Measurements from ENCODE around the gene ZSWIM6. TPM values are rescaled to one million over a fixed set of nuclear protein-coding genes. Genes with fewer than 3 reads are reported as not detected.

The ZSWIM6 gene
- total and polyA plus RNA-seq, 2 experiments from 2014 or later: 3.9 to 6.0 TPM

GRCh38 chr5:61549530-61549929, 217.5 kb downstream of the ZSWIM6 start:
- H3K4me1 Mint-ChIP-seq: no peaks in the 10 kb centered on the region
- Histone ChIP-seq H3F3A (replicated peaks; ENCODE audit: low read depth) (no peaks in the 10 kb centered on the region), H3K9me2 (ENCODE audit: insufficient read depth) (0 out of 2 replicates have a peak, but pooled peaks cover 14% of the 10 kb centered on the region), H4K20me1 (replicated peaks; ENCODE audit: insufficient read depth) (no peaks in the 10 kb centered on the region), H2AFZ (no peak overlapping the region), H3K27ac (ENCODE audit: low read depth) (no peak overlapping the region), H3K36me3 (ENCODE audit: insufficient read depth) (0 out of 2 replicates have a peak, but pooled peaks cover 1% of the 10 kb centered on the region), H3K4me1 (ENCODE audit: insufficient read depth) (no peaks in the 10 kb centered on the region), H3K4me2 (no peak overlapping the region), H3K4me3 (no peak overlapping the region), H3K27me3 (ENCODE audit: insufficient read depth) (no peaks in the 10 kb centered on the region), H3K79me2 (replicated peaks; ENCODE audit: insufficient read depth) (no peaks in the 10 kb centered on the region)
- ATAC-seq (no peak), DNase-seq (ENCODE audit: low spot score) (no peak)
- no peak overlapping the region for H3K27ac Mint-ChIP-seq
- H3K4me3 Mint-ChIP-seq: no peak overlapping the region
- H3K36me3 Mint-ChIP-seq (ENCODE audit: low read depth): peaks cover 7% of the 10 kb centered on the region
- H3K27me3 Mint-ChIP-seq (ENCODE audit: insufficient read depth, low read depth, poor library complexity): no peaks in the 10 kb centered on the region
- H3K9me3 Mint-ChIP-seq: peaks cover 7% of the 10 kb centered on the region; the same call in 2 of the 3 replicates
- TF ChIP-seq POLR2AphosphoS5 (IDR thresholded peaks at IDR 0.05; ENCODE audit: low read depth) (no peak), CREB1 (CRISPR knock-in tag; IDR thresholded peaks at IDR 0.05; ENCODE audit: low read depth) (no peak), STAT1 (IDR thresholded peaks at IDR 0.05; ENCODE audit: unreplicated experiment) (no peak), ZNF331 (CRISPR knock-in tag; IDR thresholded peaks at IDR 0.05; ENCODE audit: low read depth) (no peak), EZH2 (IDR thresholded peaks at IDR 0.05; ENCODE audit: low read depth, unreplicated experiment) (no peak), ZNF114 (CRISPR knock-in tag; IDR thresholded peaks at IDR 0.05) (no peak)

GRCh38 chr5:61551637-61552313, 219.7 kb downstream of the ZSWIM6 start:
- no peak overlapping the region for H3K27ac Mint-ChIP-seq
- no peak overlapping the region for H3K27ac ChIP-seq (ENCODE audit: low read depth)
- no peaks in the 10 kb centered on the region for H3K27me3 ChIP-seq (ENCODE audit: insufficient read depth)
- H3K4me3 Mint-ChIP-seq: no peak overlapping the region
- H3K4me3 ChIP-seq: no peak overlapping the region
- H4K20me1 ChIP-seq (replicated peaks; ENCODE audit: insufficient read depth): no peaks in the 10 kb centered on the region
- H2AFZ ChIP-seq: no peak overlapping the region
- H3K4me1 ChIP-seq (ENCODE audit: insufficient read depth): no peaks in the 10 kb centered on the region
- no peak for ATAC-seq
- peaks cover 23% of the 10 kb centered on the region; the same call in 1 of the 2 replicates for H3K9me2 ChIP-seq (ENCODE audit: insufficient read depth)
- no peaks in the 10 kb centered on the region for H3K79me2 ChIP-seq (replicated peaks; ENCODE audit: insufficient read depth)
- H3K4me1 Mint-ChIP-seq: no peaks in the 10 kb centered on the region
- no peak for DNase-seq (ENCODE audit: low spot score)
- H3K27me3 Mint-ChIP-seq (ENCODE audit: insufficient read depth, low read depth, poor library complexity): no peaks in the 10 kb centered on the region
- no peaks in the 10 kb centered on the region for H3F3A ChIP-seq (replicated peaks; ENCODE audit: low read depth)
- H3K4me2 ChIP-seq: no peak overlapping the region
- 0 out of 2 replicates have a peak, but pooled peaks cover 4% of the 10 kb centered on the region for H3K36me3 ChIP-seq (ENCODE audit: insufficient read depth)
- peaks cover 16% of the 10 kb centered on the region for H3K36me3 Mint-ChIP-seq (ENCODE audit: low read depth)
- peaks cover 16% of the 10 kb centered on the region for H3K9me3 Mint-ChIP-seq
- TF ChIP-seq ZNF331 (CRISPR knock-in tag; IDR thresholded peaks at IDR 0.05; ENCODE audit: low read depth): no peak
- no peak for TF ChIP-seq CTCF (conservative IDR thresholded peaks at IDR 0.05; ENCODE audit: low read depth in 2 of 2)
- no peak for TF ChIP-seq ZNF114 (CRISPR knock-in tag; IDR thresholded peaks at IDR 0.05)
- TF ChIP-seq ZNF462 (CRISPR knock-in tag; IDR thresholded peaks at IDR 0.05): no peak
- no peak for TF ChIP-seq ETS1 (IDR thresholded peaks at IDR 0.05)
- TF ChIP-seq CREB1 (CRISPR knock-in tag; IDR thresholded peaks at IDR 0.05; ENCODE audit: low read depth): no peak

Data from GM23338 (cell line).